HG03439 (cell line): ENCODE data around the gene THAP8.

Experiments
- ATAC-seq: cut with Tn5 transposase; IDR thresholded peaks from one replicate; pipeline ENCODE4 v1.9.1; 2021; ENCODE audit warnings: mild to moderate bottlenecking, moderate library complexity; ENCODE audit not compliant: unreplicated experiment

THAP8 gene

DNA sequence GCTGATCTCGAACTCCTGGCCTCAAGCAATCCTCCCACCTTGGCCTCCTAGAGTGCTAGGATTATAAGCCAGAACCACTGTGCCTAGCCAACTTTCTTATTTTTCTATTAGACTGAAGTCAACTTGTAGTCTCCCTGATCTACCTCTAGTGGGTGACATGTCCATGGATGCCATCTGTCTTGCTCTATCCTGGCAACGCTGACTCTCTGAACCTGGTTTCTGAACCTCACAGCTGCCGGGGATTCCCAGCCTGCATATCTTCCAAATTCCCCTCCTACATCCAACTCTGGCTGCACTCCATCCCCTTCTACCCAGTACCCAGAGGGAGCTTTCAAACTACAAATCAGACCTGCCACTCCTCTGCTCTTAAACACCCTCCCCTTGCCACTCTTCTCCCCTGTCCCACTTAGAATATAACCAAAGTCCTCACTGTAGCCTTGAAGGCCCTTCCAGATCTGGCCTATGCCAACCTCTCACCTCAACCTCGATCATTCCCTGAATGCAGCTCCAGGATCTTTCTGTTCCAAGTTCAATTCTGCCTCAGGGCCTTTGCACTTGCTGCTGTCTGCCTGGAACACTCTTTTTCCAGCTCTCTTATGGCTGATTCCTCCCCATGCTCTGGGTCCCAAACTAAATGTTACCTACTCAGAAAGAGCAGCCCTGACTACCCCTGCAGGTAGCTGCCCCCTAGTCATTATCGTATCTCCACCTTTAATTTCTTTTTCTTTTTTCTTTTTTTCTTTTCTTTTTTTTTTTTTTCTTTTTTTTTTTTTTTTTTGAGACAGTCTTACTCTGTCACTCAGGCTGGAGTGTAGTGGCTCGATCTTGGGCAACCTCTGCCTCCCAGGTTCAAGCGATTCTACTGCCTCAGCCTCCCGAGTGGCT, 23.6 kb downstream of the THAP8 start:
- ATAC-seq = no peak

DNA sequence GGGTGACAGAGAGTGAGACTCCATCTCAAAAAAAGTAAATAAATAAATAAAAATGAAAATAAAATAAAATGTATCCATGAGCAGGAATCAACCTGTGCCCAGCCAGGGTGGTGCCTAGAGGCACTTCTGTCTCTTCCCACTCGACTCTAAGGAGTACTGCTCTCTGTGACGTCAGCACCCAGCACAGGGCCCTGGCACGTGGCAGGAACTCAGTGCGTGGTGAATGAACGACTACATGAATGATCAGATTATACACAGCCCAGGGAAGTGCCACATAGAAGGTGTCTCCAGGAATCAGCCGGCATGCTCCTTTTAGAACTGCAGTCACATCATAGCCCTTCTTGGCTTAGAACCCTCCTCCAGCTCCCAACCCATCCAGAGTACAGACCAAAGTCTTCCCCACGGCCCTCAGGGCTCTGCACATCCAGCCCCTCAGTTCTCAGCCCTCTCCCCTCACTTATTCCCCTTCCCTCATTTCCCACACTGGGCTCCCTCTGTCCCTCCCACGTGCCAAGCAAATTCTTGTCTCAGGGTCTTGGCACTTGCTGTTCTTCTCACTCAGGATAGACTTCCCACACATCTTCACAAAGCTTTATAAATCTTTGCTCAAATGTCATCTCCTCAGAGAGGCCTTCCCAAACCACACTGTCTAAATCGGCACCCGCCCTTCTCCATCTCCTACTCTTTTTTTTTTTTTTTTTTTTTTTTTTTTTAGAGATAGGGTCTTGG, 25.6 kb downstream of the THAP8 start:
- no peak for ATAC-seq

DNA sequence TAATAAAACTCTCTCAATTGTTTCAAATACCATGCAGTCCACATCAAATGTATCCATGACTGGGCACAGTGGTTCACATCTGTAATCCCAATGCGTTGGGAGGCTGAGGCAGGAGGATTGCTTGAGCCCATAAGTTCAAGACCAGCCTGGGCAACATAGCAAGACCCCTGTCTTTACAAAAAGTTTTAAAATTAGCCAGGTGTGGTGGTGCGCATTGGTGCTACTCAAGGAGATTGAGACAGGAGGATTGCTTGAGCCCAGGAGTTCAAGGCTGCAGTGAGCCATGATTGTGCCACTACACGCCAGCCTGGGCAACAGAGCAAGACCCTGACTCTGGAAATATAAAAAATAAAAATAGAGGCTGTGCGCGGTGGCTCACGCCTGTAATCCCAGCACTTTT, 26.4 kb downstream of the THAP8 start:
- ATAC-seq = no peak

DNA sequence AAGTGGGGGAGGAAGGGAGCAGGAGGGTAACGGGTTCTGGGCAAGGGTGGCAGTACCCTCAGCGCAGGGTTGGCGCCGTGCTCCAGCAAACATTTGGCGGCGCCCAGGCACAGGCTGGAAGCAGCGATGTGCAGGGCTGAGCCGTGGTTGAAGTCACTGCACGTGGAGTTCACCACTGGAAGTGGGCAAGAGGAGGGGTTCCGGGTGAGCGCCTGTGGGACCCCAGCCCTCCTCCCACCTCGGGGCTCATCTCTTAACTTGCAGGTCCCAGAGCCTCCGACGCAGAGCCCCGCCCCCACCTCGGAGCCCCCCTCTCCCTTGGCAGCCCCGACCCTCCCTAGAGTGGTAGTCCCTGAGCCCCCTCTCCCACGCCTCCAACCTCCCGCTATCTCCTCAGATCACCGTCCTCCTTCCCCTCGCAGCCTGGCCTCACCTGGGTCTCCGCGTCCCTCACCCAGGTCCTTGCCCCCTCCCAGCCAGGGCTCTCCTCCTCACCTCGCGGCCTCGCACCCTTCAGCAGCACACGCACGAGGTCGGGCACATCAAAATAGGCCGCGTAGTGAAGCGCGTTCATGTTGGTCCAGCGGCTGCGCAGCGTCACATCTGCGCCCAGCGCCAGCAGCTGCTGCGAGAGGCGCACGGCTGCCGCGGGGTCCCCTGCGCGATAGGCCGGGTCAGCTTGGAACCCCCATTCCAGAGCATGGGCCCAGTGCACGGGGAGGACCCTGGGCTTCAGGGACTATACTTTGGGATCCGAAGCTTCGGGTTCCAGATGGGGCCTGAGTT, 27.8 kb downstream of the THAP8 start:
- no peak for ATAC-seq

DNA sequence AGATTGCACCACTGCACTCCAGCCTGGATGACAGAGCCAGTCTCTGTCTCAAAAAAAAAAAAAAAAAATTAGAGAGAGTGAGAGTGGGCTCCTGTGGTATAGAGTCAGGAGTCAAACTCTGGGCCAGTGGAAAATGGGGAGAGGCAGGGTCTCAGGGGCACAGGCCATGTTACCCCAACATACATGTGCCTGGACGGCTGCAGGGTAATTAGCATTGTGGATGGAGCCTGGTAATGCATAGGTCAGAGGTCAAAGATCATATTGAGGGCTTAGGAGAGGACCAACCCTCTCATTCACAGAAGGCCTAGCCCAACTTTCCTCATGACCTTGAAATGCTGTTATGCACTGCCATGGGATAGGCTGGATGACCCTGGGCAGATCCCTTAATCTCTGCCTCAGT, 28.5 kb downstream of the THAP8 start:
- no peak for ATAC-seq

DNA sequence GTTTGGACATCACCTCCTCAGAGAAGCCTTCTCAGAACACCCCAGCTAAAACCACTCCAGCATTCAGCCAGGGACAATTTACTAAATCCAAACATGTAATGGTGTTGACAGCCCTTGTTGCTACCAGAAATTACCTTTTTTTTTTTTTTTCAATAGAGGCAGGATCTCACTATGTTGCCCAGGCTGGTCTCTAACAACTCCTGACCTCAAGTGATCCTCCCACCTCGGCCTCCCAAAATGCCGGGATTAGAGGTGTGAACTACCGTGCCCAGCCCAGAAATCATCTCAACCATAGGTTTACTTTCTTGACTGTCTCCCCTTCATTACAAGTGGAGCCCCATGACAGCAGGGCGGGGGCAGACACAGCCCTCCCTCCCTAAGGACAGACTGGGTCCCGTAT, 30.7 kb downstream of the THAP8 start:
- ATAC-seq = no peak

DNA sequence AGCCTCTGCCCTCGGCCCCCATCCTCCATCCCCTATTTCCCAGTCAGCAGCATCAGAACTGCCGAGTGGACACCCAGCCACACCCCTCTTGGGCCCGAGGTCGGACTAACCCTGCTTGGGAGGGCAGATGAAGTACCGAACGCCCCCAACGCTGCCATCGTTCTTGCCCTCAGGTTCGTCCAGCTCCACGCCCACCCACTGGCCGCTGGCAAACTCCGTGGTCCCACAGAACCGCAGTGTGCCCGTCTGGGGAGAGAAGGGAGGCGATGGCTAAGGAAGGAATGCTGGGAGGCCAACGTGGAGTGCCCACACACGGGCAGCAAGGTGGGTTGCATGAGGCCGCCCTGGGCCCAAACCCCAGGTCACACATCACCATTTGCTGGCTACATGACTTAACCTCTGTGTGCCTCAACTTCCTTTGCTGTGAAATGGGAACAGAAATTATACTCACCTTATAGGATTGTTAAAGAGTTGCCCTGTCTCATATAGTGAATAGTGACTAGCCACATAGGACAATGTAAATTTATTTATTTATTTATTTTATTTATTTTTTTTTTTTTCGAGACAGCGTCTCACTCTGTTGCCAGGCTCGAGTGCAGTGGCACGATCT, 34.9 kb downstream of the THAP8 start:
- no peak for ATAC-seq

DNA sequence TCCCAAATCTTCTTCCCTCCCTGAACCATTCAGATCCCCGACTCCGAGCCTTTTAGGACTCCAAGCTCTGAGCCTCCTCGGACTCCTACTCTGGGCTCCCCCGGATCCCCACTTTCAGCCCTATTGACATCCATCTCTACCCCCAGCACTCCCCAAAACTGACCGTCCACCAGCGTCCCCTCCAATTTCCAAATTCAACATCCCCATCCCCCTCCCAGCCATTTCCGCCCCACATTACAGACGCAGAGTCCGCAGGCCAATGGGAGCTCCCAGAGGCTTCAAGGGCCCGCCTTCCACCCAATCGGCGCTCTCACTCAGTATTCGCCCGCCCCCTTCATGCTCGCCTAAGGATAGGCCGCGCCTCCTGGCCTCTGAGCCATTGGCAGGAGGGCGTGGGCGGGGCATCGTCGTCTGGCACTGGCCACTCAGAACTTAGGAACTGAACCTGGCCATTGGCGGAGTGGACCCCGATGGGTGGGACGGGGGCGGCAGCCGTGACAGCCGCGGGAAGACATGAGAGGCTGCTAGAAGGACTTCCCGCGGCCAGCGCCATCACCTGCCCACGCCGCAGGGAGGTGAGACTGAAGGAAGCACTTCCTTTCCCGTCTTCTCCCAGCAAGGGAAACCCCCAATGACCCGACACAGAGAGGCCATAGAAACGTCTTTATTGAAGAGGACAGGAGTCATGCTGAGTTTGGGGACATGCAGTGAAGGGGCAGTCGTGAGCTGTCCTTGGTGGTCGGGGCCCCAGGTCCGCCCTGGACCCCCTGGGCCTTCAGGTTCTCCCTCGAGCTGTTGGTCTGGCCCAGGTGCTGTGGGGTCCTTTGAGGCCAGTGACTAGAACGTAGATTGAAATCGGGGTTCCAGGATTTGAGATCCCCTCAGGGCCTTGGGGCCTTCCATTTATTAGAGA, 39.8 kb downstream of the THAP8 start, which contains the start of gene ALKBH6:
Gene ALKBH6 (minus strand): TSS at position 202 of the 913 bp plus-strand sequence. CDS start 816 bp downstream, outside the sequence.
- ATAC-seq = peak; percentile 96

DNA sequence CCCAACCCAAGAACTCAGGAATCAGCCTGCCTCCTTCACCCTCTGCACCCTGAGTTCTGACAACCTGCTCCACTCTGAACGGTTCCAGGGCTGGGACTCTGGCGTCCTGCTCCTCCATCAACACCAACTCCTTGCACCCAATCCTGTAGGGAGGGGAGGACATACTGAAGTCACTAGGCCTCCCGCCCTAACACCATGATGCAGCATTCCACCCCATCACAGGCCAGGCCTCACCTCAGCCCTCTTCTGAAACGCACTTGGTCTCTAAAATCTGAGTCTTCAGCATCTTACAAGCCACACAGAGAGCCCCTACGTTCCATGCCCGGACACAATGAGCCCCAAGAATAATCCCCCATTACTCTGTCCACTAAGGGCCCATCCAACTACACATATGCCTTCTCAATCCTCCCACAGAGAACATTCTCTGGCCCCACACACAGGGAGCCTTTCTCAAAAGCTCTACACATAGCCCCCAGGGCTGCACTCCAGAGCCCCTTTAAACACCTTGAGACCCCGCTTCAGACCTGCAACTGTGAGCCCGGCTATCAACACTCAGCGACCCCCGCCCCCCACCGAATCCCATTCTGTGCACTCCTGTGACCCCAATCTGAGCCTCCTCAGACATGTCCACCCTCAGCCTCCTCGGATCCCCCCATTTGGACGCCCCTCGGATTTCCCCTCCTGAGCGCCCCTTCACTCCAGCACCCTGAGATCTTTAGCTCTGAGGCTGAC, 40.6 kb downstream of the THAP8 start:
- no peak for ATAC-seq

DNA sequence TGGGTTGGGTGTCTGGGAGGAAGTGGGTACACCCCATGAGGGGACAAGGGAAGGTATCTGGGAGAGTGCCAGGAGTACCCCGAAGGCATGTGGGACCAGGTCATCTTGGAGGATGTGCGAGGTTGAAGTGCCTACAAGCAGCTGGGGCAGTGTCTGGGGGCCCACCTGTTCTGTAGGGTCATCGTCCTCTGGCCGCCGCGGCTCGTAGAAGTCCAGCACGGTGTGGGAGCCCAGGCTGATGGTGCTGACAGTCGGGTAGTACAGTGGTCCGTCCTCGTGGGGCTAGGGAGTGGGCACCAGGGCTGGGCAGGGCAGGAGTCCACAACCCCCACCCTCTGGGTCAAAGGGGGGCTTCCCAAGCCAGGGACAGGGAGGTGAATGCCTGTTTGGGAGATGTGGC, 43.7 kb downstream of the THAP8 start:
- no peak for ATAC-seq

DNA sequence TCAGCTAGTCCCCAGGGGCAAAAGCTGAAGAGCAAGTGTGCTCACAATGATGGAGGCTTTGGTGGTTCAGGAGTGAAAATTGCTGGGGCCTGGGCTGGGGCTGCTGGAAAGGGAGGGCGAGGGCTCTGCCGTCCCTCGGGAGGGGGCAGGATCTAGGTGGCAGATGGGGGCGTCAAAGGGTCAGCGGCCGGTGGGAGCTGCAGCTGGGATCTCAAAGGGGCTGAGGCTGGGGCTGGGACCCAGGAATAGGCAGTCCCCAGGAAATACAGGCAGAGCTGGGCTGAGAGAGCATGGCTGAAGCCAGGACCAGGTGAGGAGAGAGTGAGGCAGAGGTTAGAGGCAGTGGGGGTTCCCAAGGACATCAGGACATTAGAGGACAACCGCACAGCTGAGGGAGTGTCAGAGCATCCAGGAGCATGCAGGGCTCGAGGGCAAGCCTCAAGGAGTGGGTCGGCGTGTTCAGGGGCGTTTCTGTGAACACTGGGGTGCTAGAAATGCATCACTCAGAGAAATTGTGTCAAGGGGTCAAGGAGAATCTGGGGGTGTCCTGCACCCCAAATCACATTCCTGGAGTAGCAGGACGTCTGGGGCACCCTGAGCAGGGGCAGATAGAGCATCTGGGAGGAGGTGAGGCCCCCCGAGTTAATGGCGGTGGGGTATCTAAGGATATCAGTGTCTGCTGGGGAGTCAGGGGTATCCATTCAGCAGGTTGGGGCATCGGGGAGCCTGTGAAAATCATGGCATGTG, 44.3 kb downstream of the THAP8 start:
- ATAC-seq = no peak

DNA sequence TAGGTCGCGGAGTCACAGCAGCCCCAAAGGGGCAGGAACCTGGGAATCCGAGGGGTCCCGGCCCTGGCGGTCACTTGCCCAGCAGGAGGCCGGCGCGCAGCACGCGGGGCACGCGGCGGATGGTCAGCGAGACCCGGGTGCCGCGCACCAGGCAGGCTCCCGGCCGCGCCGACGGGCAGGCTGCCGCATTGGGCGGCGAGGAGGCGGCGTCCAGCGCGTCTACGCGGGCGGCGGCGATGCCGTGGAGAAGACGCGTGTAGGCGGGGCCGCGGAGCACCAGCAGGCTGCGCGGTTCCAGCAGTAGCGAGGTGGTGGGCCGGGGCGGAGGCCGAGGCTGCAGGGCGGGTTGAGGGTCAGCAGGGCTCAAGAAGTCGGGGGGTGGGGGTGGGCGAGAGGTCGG, 44.9 kb downstream of the THAP8 start:
- ATAC-seq = no peak

DNA sequence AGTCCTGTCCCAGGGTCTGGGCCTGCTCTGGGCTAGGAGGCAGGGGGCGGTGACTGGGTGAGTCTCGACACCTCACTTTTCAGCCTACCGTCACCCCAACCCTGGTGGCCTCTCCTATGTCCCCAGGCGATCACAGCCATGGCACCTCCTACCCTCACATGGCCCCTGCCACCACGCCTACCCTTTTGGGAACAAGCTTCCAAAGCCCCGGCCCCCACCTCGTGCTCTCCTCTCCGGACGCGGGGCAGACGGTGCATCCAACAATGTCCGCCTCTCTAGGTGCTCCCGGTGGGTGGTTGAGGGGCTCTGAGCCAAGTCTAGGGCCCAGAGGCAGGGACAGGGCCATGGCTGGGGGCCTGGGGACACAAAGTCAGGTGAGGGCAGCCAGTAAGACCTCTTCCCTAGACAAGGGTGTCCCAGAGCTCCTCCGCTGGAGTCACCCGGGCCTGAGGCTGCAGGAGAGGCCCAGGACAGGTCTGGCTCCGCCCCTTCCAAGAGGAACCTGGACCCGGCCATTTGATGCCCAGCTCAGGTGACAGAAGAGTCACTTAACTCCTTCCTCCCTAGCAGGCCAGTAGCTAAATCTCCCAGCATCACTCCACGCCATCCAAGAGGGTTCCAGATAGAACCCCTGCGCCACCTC, 45.6 kb downstream of the THAP8 start, which contains the start of gene SYNE4:
Gene SYNE4 (minus strand): TSS at position 478 of the 643 bp plus-strand sequence. CDS start 132 bp downstream, at position 346.
- ATAC-seq = no peak

DNA sequence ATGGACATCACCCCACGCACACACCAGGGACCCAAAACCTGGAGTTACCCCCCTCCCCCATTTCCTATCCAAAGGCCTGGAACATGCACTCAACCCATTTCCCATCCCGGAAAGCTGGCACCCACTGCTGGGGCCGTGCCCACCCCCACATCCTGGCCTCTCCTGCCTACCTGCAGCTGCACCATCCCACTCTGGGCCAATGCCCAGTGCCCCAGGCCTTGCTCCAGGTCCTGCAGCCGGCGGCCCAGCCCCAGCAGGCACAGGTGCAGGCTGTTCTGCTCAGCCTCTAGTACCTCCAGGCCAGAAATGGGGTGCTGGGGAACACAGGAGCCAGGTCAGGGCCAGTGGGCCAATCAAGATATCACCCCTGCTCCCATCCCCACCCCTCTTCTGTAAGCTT, 47.1 kb downstream of the THAP8 start:
- no peak for ATAC-seq

DNA sequence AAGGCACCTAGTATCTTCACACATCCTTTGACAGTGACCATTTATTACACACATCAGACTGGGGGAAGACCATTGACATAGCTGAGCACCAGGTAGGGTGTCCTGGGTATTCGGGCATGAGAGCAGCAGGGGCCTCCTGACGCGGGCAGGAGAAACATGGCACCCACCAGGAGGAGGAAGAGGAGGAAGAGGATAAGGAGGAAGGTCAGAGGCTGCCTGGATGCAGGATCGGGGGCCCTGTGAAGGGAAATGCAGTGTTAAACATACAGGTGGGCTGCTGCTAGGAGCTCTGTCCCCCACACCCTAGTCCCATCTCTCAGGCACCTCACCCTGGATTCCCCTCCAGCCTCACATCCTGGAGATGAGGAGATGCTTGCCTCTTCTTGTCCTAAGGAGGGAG, 50.8 kb downstream of the THAP8 start:
- no peak for ATAC-seq

DNA sequence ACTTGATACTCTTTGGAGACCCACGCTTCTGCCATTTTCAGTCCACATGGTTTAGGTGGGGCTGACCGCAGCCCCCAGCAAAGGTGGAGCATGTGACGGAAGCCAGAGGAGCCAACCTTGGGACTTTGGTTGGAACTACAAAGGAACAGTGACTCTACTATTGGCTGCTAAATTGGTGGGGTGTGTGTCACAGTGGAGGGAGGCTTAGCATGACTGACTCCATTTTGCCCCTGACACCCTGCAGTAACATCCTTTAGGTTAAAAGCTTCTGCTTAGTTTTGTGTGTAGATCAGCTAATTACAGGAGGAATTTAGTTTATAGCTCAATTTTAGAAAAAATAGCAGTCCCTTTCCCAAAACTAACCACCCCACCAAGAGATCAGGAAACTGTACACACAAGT, 52.5 kb downstream of the THAP8 start:
- ATAC-seq = no peak

DNA sequence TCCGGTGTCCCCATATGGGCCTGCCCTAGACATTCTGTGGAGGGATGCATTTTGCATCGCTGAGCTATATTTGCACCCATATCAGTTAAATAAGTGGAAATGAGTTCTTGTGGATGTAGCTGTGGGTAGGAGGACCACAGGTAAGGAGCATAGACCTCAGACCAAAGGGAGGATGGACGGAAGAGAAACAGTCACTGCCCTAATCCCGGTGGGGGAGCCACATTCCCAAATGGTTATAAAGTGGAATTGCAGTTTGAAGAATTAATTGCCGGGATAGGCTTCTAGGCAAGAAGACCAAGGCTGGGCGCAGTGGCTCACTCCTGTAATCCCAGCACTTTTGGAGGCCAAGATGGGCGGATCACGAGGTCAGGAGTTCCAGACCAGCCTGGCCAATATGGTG, 57.3 kb downstream of the THAP8 start:
- ATAC-seq = no peak
